WTC11 (cell line): ENCODE measurements around the gene RBP2. TPM values are rescaled to one million over a fixed set of nuclear protein-coding genes. Genes with fewer than 3 reads are reported as not detected.

Experiments
- ATAC-seq: fragments of 200-7000 bp; cut with Tn5 transposase; 2 replicates; pipeline ENCODE4 v1.10.0; 2021; ENCODE audit warnings: mild to moderate bottlenecking, moderate library complexity
- CTCF ChIA-PET: fragments of 300-600 bp; sonication (Branson Sonifier 250); formaldehyde crosslinking; loops from one replicate; lab custom pipeline; 2021; ENCODE audit warnings: antibody characterized with exemption; lab: Charles Lee
- POLR2A ChIA-PET: fragments of 350-600 bp; sonication (Branson Sonifier 250); formaldehyde crosslinking; loops from one replicate; lab custom pipeline; 2021; ENCODE audit warnings: antibody characterized with exemption; lab: Charles Lee
- DNase-seq: peaks from one replicate; pipeline ENCODE4 v3.0.0; 2021; ENCODE audit warnings: low spot score
- H3K27ac Mint-ChIP-seq: 2 replicates; pipeline ENCODE4 v1.8.0; 2021; ENCODE audit warnings: mixed read lengths
- H3K27me3 Mint-ChIP-seq: 2 replicates; pipeline ENCODE4 v1.8.0; 2021; ENCODE audit warnings: low read depth, mild to moderate bottlenecking, moderate library complexity, mixed read lengths
- H3K36me3 Mint-ChIP-seq: 2 replicates; pipeline ENCODE4 v1.8.0; 2021; ENCODE audit warnings: mixed read lengths
- H3K4me1 Mint-ChIP-seq: 2 replicates; pipeline ENCODE4 v1.8.0; 2022; ENCODE audit warnings: mixed read lengths
- H3K4me3 Mint-ChIP-seq: 2 replicates; pipeline ENCODE4 v1.8.0; 2021; ENCODE audit warnings: mild to moderate bottlenecking, moderate library complexity, mixed read lengths
- H3K9me3 Mint-ChIP-seq: 2 replicates; pipeline ENCODE4 v1.8.0; 2021; ENCODE audit warnings: mixed read lengths
- CDX4 ChIP-seq: fragments of 250-450 bp; sonication (Bioruptor Pico); IDR thresholded peaks from 2 replicates; pipeline ENCODE4 v1.9.0; 2021; ENCODE audit warnings: moderate library complexity, mild to moderate bottlenecking, inconsistent platforms, borderline replicate concordance
- CREM ChIP-seq: sonication (generic); formaldehyde crosslinking; IDR thresholded peaks from 2 replicates; pipeline ENCODE4 v1.8.1; 2022; ENCODE audit warnings: mild to moderate bottlenecking, missing genetic modification reagents, moderate library complexity
- E2F4 ChIP-seq: sonication (generic); formaldehyde crosslinking; IDR thresholded peaks from 2 replicates; pipeline ENCODE4 v1.8.1; 2022; ENCODE audit warnings: low read depth, mild to moderate bottlenecking, moderate library complexity, missing genetic modification reagents, borderline replicate concordance
- HMGXB4 ChIP-seq: sonication (generic); formaldehyde crosslinking; IDR thresholded peaks from 2 replicates; pipeline ENCODE4 v1.8.1; 2023; ENCODE audit warnings: mild to moderate bottlenecking, moderate library complexity, missing genetic modification reagents
- IRF1 ChIP-seq: sonication (generic); formaldehyde crosslinking; IDR thresholded peaks from 2 replicates; pipeline ENCODE4 v1.8.0; 2023; ENCODE audit warnings: missing genetic modification reagents
- MXD4 ChIP-seq: fragments of 250-450 bp; sonication (Bioruptor Pico); IDR thresholded peaks from 2 replicates; pipeline ENCODE4 v1.8.0; 2021; ENCODE audit warnings: mild to moderate bottlenecking, moderate library complexity, borderline replicate concordance
- NR1H2 ChIP-seq: sonication (generic); formaldehyde crosslinking; IDR thresholded peaks from 2 replicates; pipeline ENCODE4 v1.9.0; 2021; ENCODE audit warnings: mild to moderate bottlenecking, moderate library complexity, missing genetic modification reagents
- ZNF138 ChIP-seq: sonication (generic); formaldehyde crosslinking; conservative IDR thresholded peaks from 2 replicates; pipeline ENCODE4 v1.8.1; 2022; ENCODE audit warnings: mild to moderate bottlenecking, moderate library complexity, missing genetic modification reagents
- ZNF232 ChIP-seq: sonication (generic); formaldehyde crosslinking; IDR thresholded peaks from 2 replicates; pipeline ENCODE4 v1.8.0; 2022; ENCODE audit warnings: mild to moderate bottlenecking, missing genetic modification reagents
- ZNF416 ChIP-seq: fragments of 250-450 bp; sonication (Bioruptor Pico); IDR thresholded peaks from 2 replicates; pipeline ENCODE4 v1.9.0; 2021; ENCODE audit warnings: mild to moderate bottlenecking, inconsistent platforms
- ZNF425 ChIP-seq: fragments of 250-450 bp; sonication (Bioruptor Pico); conservative IDR thresholded peaks from 2 replicates; pipeline ENCODE4 v1.9.0; 2021; ENCODE audit warnings: mild to moderate bottlenecking
- ZNF532 ChIP-seq: fragments of 250-450 bp; sonication (Bioruptor Pico); IDR thresholded peaks from 2 replicates; pipeline ENCODE4 v1.9.0; 2021; ENCODE audit warnings: mild to moderate bottlenecking, borderline replicate concordance
- ZSCAN18 ChIP-seq: fragments of 250-450 bp; sonication (Bioruptor Pico); IDR thresholded peaks from 2 replicates; pipeline ENCODE4 v2.1.2; 2022; ENCODE audit warnings: mild to moderate bottlenecking, moderate library complexity
- total RNA-seq: library from RNA; stranded (reverse); gene quantifications from 3 replicates; pipeline ENCODE4 v1.2.3, GENCODE V29; 2021

The RBP2 gene
- total RNA-seq, 1 experiment from 2014 or later = not detected

GRCh38 chr3:139480585-139480984, 4.3 kb upstream of the RBP2 start (continued):
- TF ChIP-seq ZNF138 = no peak
- no peak for TF ChIP-seq ZNF232 (CRISPR knock-in tag)
- TF ChIP-seq E2F4 (CRISPR knock-in tag) = no peak

- no peak for TF ChIP-seq ZSCAN18
- TF ChIP-seq IRF1 = no peak
- no peak for TF ChIP-seq CREM (CRISPR knock-in tag)
- TF ChIP-seq HMGXB4 = no peak
- TF ChIP-seq MXD4 (CRISPR knock-in tag) = no peak
- no peak for TF ChIP-seq ZNF425
- TF ChIP-seq ZNF416 (CRISPR knock-in tag) = no peak
- DNase-seq (no peak), ATAC-seq (no peak)
- H3K4me1 Mint-ChIP-seq = peaks cover 19% of the 10 kb centered on the region
- H3K27me3 Mint-ChIP-seq = no peaks in the 10 kb centered on the region
- POLR2A ChIA-PET = interaction anchor here (0.5 kb wide), 1 partner anchor 959 kb away, joined by 6 read pairs; no protein-coding TSS in a partner anchor
- no peak overlapping the region for H3K27ac Mint-ChIP-seq
- H3K9me3 Mint-ChIP-seq = peaks cover 7% of the 10 kb centered on the region; the same call in 1 of the 2 replicates
- CTCF ChIA-PET = no interaction called here
- no peaks in the 10 kb centered on the region for H3K36me3 Mint-ChIP-seq
- no peak overlapping the region for H3K4me3 Mint-ChIP-seq
These were observed 1.7 kb upstream of the RBP2 start for GRCh38 chr3:139477710-139478640.

GRCh38 chr3:139473155-139473771, 3.1 kb downstream of the RBP2 start:
- DNase-seq = no peak
- no peaks in the 10 kb centered on the region for H3K36me3 Mint-ChIP-seq
- H3K4me3 Mint-ChIP-seq = no peak overlapping the region
- 0 out of 2 replicates have a peak, but pooled peaks cover 3% of the 10 kb centered on the region for H3K9me3 Mint-ChIP-seq
- CTCF ChIA-PET = no interaction called here
- peaks cover 6% of the 10 kb centered on the region for H3K4me1 Mint-ChIP-seq
- POLR2A ChIA-PET = no interaction called here
- ATAC-seq = no peak
- H3K27me3 Mint-ChIP-seq = no peaks in the 10 kb centered on the region
- no peak overlapping the region for H3K27ac Mint-ChIP-seq
- TF ChIP-seq HMGXB4 (no peak), IRF1 (no peak), CDX4 (CRISPR knock-in tag) (no peak), NR1H2 (CRISPR knock-in tag) (no peak), ZNF532 (no peak)
